KBM-7 (cell line): ENCODE results near the gene WASHC2A.
A peak's percentile ranks its signal among the peaks of the same experiment; 100 is the strongest.
"Not testable (repeated sequence)": the region's sequence is repeated elsewhere in the genome, so short reads cannot be mapped to it uniquely, and the experiment has no call there.

Experiments
- DNase-seq: peaks from one replicate; pipeline ENCODE4 v3.0.0-alpha.2; 2015
- in situ Hi-C: fragments of 300-500 bp; cut with MboI; formaldehyde crosslinking; loops from 2 replicates; pipeline ENCODE4 v1.14.3; 2020; ENCODE audit warnings: low sequenced_read_pairs, low pct_unique_long_range_greater_than_20kb, mixed read lengths

The WASHC2A gene

GRCh38 chr10:50067546-50068351 is at the start of gene WASHC2A:
WASHC2A (plus strand) TSS chr10:50067954; CDS start chr10:50068006, 52 bp downstream.
- in situ Hi-C loops, result not testable (repeated sequence)

GRCh38 chr10:50019279-50019678 is 48.5 kb upstream of the WASHC2A start:
- in situ Hi-C loops, DNase-seq: not testable (repeated sequence)

More at GRCh38 chr10:50067546-50068351, at the start of gene WASHC2A:
- peak; percentile 97 for DNase-seq

- in situ Hi-C loops, DNase-seq: not testable (repeated sequence)
Observed at GRCh38 chr10:50020451-50021024, 47.2 kb upstream of the WASHC2A start.

- no peak for DNase-seq
- in situ Hi-C loops, result no loop called here
Observed at GRCh38 chr10:50021646-50022045, 46.1 kb upstream of the WASHC2A start.

- in situ Hi-C loops, DNase-seq: not testable (repeated sequence)
Observed at GRCh38 chr10:50024716-50025383, 42.9 kb upstream of the WASHC2A start.

- DNase-seq, result no peak
- in situ Hi-C loops, result no loop called here
Observed at GRCh38 chr10:50025627-50026026, 42.1 kb upstream of the WASHC2A start.

GRCh38 chr10:50027195-50027594 is 40.6 kb upstream of the WASHC2A start:
- in situ Hi-C loops, result no loop called here
- no peak for DNase-seq

GRCh38 chr10:50033481-50033880 is 34.3 kb upstream of the WASHC2A start:
- in situ Hi-C loops, result no loop called here
- DNase-seq, result no peak

- DNase-seq, result peak; percentile 4
- in situ Hi-C loops, result not testable (repeated sequence)
Observed at GRCh38 chr10:50035337-50035736, 32.4 kb upstream of the WASHC2A start.

GRCh38 chr10:50044941-50045664 is 22.7 kb upstream of the WASHC2A start:
- in situ Hi-C loops, result no loop called here
- DNase-seq, result no peak

- in situ Hi-C loops, DNase-seq: not testable (repeated sequence)
Observed at GRCh38 chr10:50046457-50046856, 21.3 kb upstream of the WASHC2A start.

GRCh38 chr10:50047594-50047993 is 20.2 kb upstream of the WASHC2A start:
- in situ Hi-C loops, DNase-seq: not testable (repeated sequence)

- DNase-seq, in situ Hi-C loops: not testable (repeated sequence)
Observed at GRCh38 chr10:50051995-50052660, 15.6 kb upstream of the WASHC2A start.

GRCh38 chr10:50052778-50053376 is 14.9 kb upstream of the WASHC2A start:
- in situ Hi-C loops, DNase-seq: not testable (repeated sequence)

GRCh38 chr10:50055494-50056292 is 12.1 kb upstream of the WASHC2A start:
- DNase-seq, in situ Hi-C loops: not testable (repeated sequence)

- in situ Hi-C loops, DNase-seq: not testable (repeated sequence)
Observed at GRCh38 chr10:50056654-50057053, 11.1 kb upstream of the WASHC2A start.

- in situ Hi-C loops, DNase-seq: not testable (repeated sequence)
Observed at GRCh38 chr10:50058727-50059126, 9.0 kb upstream of the WASHC2A start.

GRCh38 chr10:50059946-50060345 is 7.8 kb upstream of the WASHC2A start:
- in situ Hi-C loops, DNase-seq: not testable (repeated sequence)
